Measurements from ENCODE around the gene SLCO1B3.

SLCO1B3 gene

DNA sequence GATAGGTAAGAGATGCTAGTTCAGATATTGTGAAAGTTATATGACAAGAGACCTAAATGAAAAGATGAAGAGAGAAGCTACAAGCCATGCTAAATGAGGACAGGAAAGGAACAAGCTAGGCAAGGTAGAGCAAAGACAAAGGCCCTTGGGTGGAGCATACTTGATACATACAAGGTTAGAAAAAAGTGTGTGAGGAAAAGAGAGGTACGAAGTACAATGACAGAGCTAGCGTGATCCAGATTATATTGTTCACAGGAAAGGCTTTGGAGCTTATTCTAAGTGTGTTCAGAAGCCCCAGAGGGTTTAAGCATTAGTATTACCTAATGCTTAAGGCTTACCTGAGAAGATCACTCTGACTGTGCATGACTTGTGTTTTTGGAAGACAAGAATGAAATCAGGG, 75.0 kb downstream of the SLCO1B3 start:
- H4K20me1 ChIP-seq (ENCODE audit: insufficient read depth, low read length), result no peaks in the 10 kb centered on the region
- no peak for TF ChIP-seq EZH2 (IDR thresholded peaks at IDR 0.05; ENCODE audit: borderline replicate concordance, low read length)
- TF ChIP-seq, protein P1, sequence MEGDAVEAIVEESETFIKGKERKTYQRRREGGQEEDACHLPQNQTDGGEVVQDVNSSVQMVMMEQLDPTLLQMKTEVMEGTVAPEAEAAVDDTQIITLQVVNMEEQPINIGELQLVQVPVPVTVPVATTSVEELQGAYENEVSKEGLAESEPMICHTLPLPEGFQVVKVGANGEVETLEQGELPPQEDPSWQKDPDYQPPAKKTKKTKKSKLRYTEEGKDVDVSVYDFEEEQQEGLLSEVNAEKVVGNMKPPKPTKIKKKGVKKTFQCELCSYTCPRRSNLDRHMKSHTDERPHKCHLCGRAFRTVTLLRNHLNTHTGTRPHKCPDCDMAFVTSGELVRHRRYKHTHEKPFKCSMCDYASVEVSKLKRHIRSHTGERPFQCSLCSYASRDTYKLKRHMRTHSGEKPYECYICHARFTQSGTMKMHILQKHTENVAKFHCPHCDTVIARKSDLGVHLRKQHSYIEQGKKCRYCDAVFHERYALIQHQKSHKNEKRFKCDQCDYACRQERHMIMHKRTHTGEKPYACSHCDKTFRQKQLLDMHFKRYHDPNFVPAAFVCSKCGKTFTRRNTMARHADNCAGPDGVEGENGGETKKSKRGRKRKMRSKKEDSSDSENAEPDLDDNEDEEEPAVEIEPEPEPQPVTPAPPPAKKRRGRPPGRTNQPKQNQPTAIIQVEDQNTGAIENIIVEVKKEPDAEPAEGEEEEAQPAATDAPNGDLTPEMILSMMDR (IDR thresholded peaks at IDR 0.05; ENCODE audit: low read length), result no peak
- H3K27ac ChIP-seq (ENCODE audit: low read depth, low read length, poor library complexity, severe bottlenecking), result no peak overlapping the region
- H3K27me3 ChIP-seq (ENCODE audit: insufficient read depth, low read length), result no peaks in the 10 kb centered on the region
- no peaks in the 10 kb centered on the region for H3F3A ChIP-seq (ENCODE audit: insufficient read depth, low read length)
- H2AFZ ChIP-seq (ENCODE audit: low read length), result no peak overlapping the region
- no peaks in the 10 kb centered on the region for H3K79me2 ChIP-seq (ENCODE audit: insufficient read depth, low read length)
- H3K4me1 ChIP-seq (ENCODE audit: insufficient read depth, low read length, severe bottlenecking), result no peaks in the 10 kb centered on the region
- H3K4me3 ChIP-seq (ENCODE audit: low read depth, low read length, poor library complexity, severe bottlenecking), result no peak overlapping the region
- no peaks in the 10 kb centered on the region for H3K9me2 ChIP-seq (ENCODE audit: low read depth, low read length)
- no peaks in the 10 kb centered on the region for H3K9me3 ChIP-seq (ENCODE audit: low read length)
- H3K36me3 ChIP-seq (ENCODE audit: insufficient read depth, low read length), result no peaks in the 10 kb centered on the region
- H3K4me2 ChIP-seq (ENCODE audit: low read length), result no peak overlapping the region
- H3K9ac ChIP-seq (ENCODE audit: low read length), result no peak overlapping the region

DNA sequence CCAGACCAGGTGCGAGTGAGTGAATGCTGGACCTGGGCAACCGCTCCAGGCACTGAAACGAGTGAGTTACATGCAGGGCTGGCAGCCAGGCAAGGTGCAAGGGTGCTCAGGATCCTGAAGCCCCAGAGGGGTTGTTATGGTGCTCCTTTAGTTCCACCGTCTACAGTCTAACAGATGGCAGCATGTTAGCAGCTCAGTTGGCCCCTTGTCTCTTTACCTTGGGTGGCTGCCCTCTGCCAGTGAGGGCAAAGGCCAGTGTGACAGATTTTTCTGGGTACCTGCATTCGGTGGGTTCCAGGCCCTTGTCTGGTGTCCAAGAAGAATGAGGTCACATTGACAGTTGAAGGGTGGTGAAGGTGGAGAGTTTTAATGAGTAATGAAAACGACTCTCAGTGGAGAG, 106.8 kb downstream of the SLCO1B3 start:
- H3K9ac ChIP-seq (ENCODE audit: low read length), result no peak overlapping the region
- no peaks in the 10 kb centered on the region for H3K79me2 ChIP-seq (ENCODE audit: insufficient read depth, low read length)
- H2AFZ ChIP-seq (ENCODE audit: low read length), result no peak overlapping the region
- H4K20me1 ChIP-seq (ENCODE audit: insufficient read depth, low read length), result no peaks in the 10 kb centered on the region
- no peaks in the 10 kb centered on the region for H3K4me1 ChIP-seq (ENCODE audit: insufficient read depth, low read length, severe bottlenecking)
- H3K9me2 ChIP-seq (ENCODE audit: low read depth, low read length), result no peaks in the 10 kb centered on the region
- no peak for TF ChIP-seq EZH2 (IDR thresholded peaks at IDR 0.05; ENCODE audit: borderline replicate concordance, low read length)
- TF ChIP-seq, protein P1 (IDR thresholded peaks at IDR 0.05; ENCODE audit: low read length), result no peak
- no peak overlapping the region for H3K4me2 ChIP-seq (ENCODE audit: low read length)
- H3K27ac ChIP-seq (ENCODE audit: low read depth, low read length, poor library complexity, severe bottlenecking), result no peak overlapping the region
- H3K36me3 ChIP-seq (ENCODE audit: insufficient read depth, low read length), result no peaks in the 10 kb centered on the region
- no peaks in the 10 kb centered on the region for H3K9me3 ChIP-seq (ENCODE audit: low read length)
- no peaks in the 10 kb centered on the region for H3F3A ChIP-seq (ENCODE audit: insufficient read depth, low read length)
- no peaks in the 10 kb centered on the region for H3K27me3 ChIP-seq (ENCODE audit: insufficient read depth, low read length)
- H3K4me3 ChIP-seq (ENCODE audit: low read depth, low read length, poor library complexity, severe bottlenecking), result no peak overlapping the region

DNA sequence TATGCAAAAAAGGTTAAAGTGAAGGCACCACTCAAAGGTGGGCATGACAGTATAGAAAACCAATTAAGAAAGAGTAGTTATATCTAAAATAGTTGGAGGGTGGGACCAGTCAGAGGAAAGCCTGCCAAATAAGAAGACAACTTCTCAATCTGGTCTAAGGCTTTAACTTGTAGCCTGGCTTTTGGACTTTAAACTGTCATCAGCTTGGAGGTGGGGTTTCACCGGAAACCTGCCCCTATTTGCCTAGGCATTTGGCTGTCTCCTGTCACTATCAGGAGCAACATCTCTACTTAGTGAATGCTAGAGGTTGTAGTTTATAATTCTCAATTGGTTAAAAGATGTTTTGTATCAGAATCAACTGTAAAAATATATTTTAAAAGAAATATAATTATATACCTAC, 107.3 kb downstream of the SLCO1B3 start:
- no peaks in the 10 kb centered on the region for H3K79me2 ChIP-seq (ENCODE audit: insufficient read depth, low read length)
- H4K20me1 ChIP-seq (ENCODE audit: insufficient read depth, low read length), result no peaks in the 10 kb centered on the region
- H3K9me3 ChIP-seq (ENCODE audit: low read length), result no peaks in the 10 kb centered on the region
- H3K27me3 ChIP-seq (ENCODE audit: insufficient read depth, low read length), result no peaks in the 10 kb centered on the region
- no peak overlapping the region for H2AFZ ChIP-seq (ENCODE audit: low read length)
- H3K4me2 ChIP-seq (ENCODE audit: low read length), result no peak overlapping the region
- no peak for TF ChIP-seq EZH2 (IDR thresholded peaks at IDR 0.05; ENCODE audit: borderline replicate concordance, low read length)
- TF ChIP-seq, protein P1 (IDR thresholded peaks at IDR 0.05; ENCODE audit: low read length), result no peak
- no peaks in the 10 kb centered on the region for H3K9me2 ChIP-seq (ENCODE audit: low read depth, low read length)
- H3K9ac ChIP-seq (ENCODE audit: low read length), result no peak overlapping the region
- H3K4me3 ChIP-seq (ENCODE audit: low read depth, low read length, poor library complexity, severe bottlenecking), result no peak overlapping the region
- H3F3A ChIP-seq (ENCODE audit: insufficient read depth, low read length), result no peaks in the 10 kb centered on the region
- no peaks in the 10 kb centered on the region for H3K4me1 ChIP-seq (ENCODE audit: insufficient read depth, low read length, severe bottlenecking)
- H3K27ac ChIP-seq (ENCODE audit: low read depth, low read length, poor library complexity, severe bottlenecking), result no peak overlapping the region
- H3K36me3 ChIP-seq (ENCODE audit: insufficient read depth, low read length), result no peaks in the 10 kb centered on the region

Measured in OCI-LY1 (cell line).